IMR-90 (cell line): ENCODE data around the gene BTF3L4. TPM values are rescaled to one million over a fixed set of nuclear protein-coding genes. Genes with fewer than 3 reads are reported as not detected.

Experiments
- ATAC-seq: fragments of 200-7000 bp; cut with Tn5 transposase; 2 replicates; pipeline ENCODE4 v1.9.1; 2020; ENCODE audit warnings: low read depth, mild to moderate bottlenecking, moderate library complexity
- BruUV-seq: library from RNA; stranded (reverse); fragments of 400-500 nt; replicated peaks from 2 replicates; lab custom pipeline; 2021; lab: Mats Ljungman, UMichigan
- CTCF ChIA-PET: fragments of 300-600 bp; formaldehyde crosslinking; extraction: SDS; loops from one replicate; lab custom pipeline; 2021; ENCODE audit warnings: antibody characterized with exemption; lab: Yijun Ruan, JAX
- POLR2A ChIA-PET: fragments of 300-600 bp; sonication (Branson Sonifier 250); formaldehyde crosslinking; loops from one replicate; lab custom pipeline; 2022; ENCODE audit warnings: antibody characterized with exemption; ENCODE audit not compliant: unreplicated experiment; lab: Charles Lee
- DNase-seq: peaks from one replicate; pipeline ENCODE4 v3.0.0; 2013
- H2AFZ ChIP-seq: replicated peaks from 2 replicates; pipeline ENCODE3; 2013; ENCODE audit warnings: low read length, mild to moderate bottlenecking; ENCODE audit not compliant: poor library complexity
- H2AK5ac ChIP-seq: 2 replicates; pipeline ENCODE4 v1.6.1; 2013; ENCODE audit warnings: low read depth, low read length, inconsistent platforms
- H2AK9ac ChIP-seq: replicated peaks from 2 replicates; pipeline ENCODE3; 2013; ENCODE audit warnings: mild to moderate bottlenecking, low read depth, low read length, moderate library complexity; ENCODE audit not compliant: poor library complexity
- H2BK120ac ChIP-seq: 2 replicates; pipeline ENCODE4 v1.6.1; 2013; ENCODE audit warnings: low read depth, low read length, inconsistent platforms
- H2BK15ac ChIP-seq: 3 replicates; pipeline ENCODE4 v1.6.1; 2013; ENCODE audit warnings: low read depth, low read length, inconsistent platforms
- H2BK20ac ChIP-seq: 2 replicates; pipeline ENCODE4 v1.6.1; 2013; ENCODE audit warnings: low read depth, mild to moderate bottlenecking, inconsistent platforms, low read length, moderate library complexity
- H2BK5ac ChIP-seq: 2 replicates; pipeline ENCODE4 v1.6.1; 2013; ENCODE audit warnings: mild to moderate bottlenecking, low read depth, low read length, inconsistent platforms; ENCODE audit not compliant: poor library complexity, severe bottlenecking
- H3K14ac ChIP-seq: replicated peaks from 2 replicates; pipeline ENCODE4 v1.6.1; 2013; ENCODE audit warnings: low read depth, low read length, inconsistent platforms
- H3K18ac ChIP-seq: 2 replicates; pipeline ENCODE4 v1.6.1; 2013; ENCODE audit warnings: low read depth, low read length, control low read depth
- H3K23ac ChIP-seq: 2 replicates; pipeline ENCODE4 v1.6.1; 2013; ENCODE audit warnings: low read depth, low read length, inconsistent platforms
- H3K27ac ChIP-seq: 2 replicates; pipeline ENCODE4 v1.5.1; 2013; ENCODE audit warnings: mild to moderate bottlenecking, control low read depth, low read length; ENCODE audit not compliant: insufficient read depth
- H3K27me3 ChIP-seq: 2 replicates; pipeline ENCODE4 v1.6.1; 2013; ENCODE audit warnings: low read length; ENCODE audit not compliant: control insufficient read depth, insufficient read depth
- H3K36me3 ChIP-seq: 2 replicates; pipeline ENCODE4 v1.6.1; 2013; ENCODE audit warnings: low read length, mixed read lengths; ENCODE audit not compliant: control insufficient read depth, insufficient read depth
- H3K4ac ChIP-seq: 2 replicates; pipeline ENCODE4 v1.6.1; 2013; ENCODE audit warnings: low read depth, low read length, inconsistent platforms
- H3K4me1 ChIP-seq: 2 replicates; pipeline ENCODE4 v1.6.1; 2013; ENCODE audit warnings: low read length, mixed read lengths; ENCODE audit not compliant: control insufficient read depth, insufficient read depth
- H3K4me2 ChIP-seq: 2 replicates; pipeline ENCODE4 v1.6.1; 2013; ENCODE audit warnings: low read depth, mild to moderate bottlenecking, control low read depth, low read length, moderate library complexity
- H3K4me3 ChIP-seq: 2 replicates; pipeline ENCODE4 v1.5.1; 2013; ENCODE audit warnings: low read depth, mild to moderate bottlenecking, control low read depth, low read length, moderate library complexity; ENCODE audit not compliant: insufficient read depth
- H3K56ac ChIP-seq: 2 replicates; pipeline ENCODE4 v1.6.1; 2013; ENCODE audit warnings: low read length, inconsistent platforms; ENCODE audit not compliant: insufficient read depth; ENCODE audit errors: extremely low read depth
- H3K79me1 ChIP-seq, 2 experiments: 2 replicates each; pipeline ENCODE4 v1.6.1; 2013; ENCODE audit warnings: low read length in 2 of 2, inconsistent platforms in 1 of 2, low read depth in 1 of 2
- H3K9ac ChIP-seq: 2 replicates; pipeline ENCODE4 v1.6.1; 2013; ENCODE audit warnings: low read depth, low read length, control low read depth
- H3K9me1 ChIP-seq: 2 replicates; pipeline ENCODE4 v1.6.1; 2013; ENCODE audit warnings: low read length, inconsistent platforms; ENCODE audit not compliant: insufficient read depth
- H3K9me3 ChIP-seq: 2 replicates; pipeline ENCODE4 v1.6.1; 2013; ENCODE audit warnings: low read length; ENCODE audit not compliant: control insufficient read depth, insufficient read depth
- H4K20me1 ChIP-seq: 2 replicates; pipeline ENCODE4 v1.6.1; 2013; ENCODE audit warnings: low read length, inconsistent platforms; ENCODE audit not compliant: insufficient read depth
- H4K5ac ChIP-seq: 2 replicates; pipeline ENCODE4 v1.6.1; 2013; ENCODE audit warnings: mild to moderate bottlenecking, low read depth, low read length, control low read depth
- H4K8ac ChIP-seq, 2 experiments: 2 replicates each; pipeline ENCODE4 v1.6.1; 2013; ENCODE audit warnings: low read depth in 2 of 2, low read length in 2 of 2, control low read depth in 1 of 2, inconsistent platforms in 1 of 2
- H4K91ac ChIP-seq: 2 replicates; pipeline ENCODE4 v1.6.1; 2013; ENCODE audit warnings: low read depth, low read length, inconsistent platforms; ENCODE audit not compliant: insufficient read depth
- BHLHE40 ChIP-seq: fragments of 150-350 bp; IDR thresholded peaks from 2 replicates; pipeline ENCODE4 v1.6.1; 2016; ENCODE audit warnings: mild to moderate bottlenecking, low read depth, low read length
- CEBPB ChIP-seq: IDR thresholded peaks from 2 replicates; pipeline ENCODE4 v1.6.1; 2012; ENCODE audit warnings: low read depth, low read length, improper control_type of control experiment
- FOS ChIP-seq: fragments of 150-350 bp; IDR thresholded peaks from 2 replicates; pipeline ENCODE4 v1.6.1; 2016; ENCODE audit warnings: low read depth, low read length
- MAFK ChIP-seq: IDR thresholded peaks from 2 replicates; pipeline ENCODE4 v1.6.1; 2012; ENCODE audit warnings: low read depth, low read length, improper control_type of control experiment
- MAZ ChIP-seq: IDR thresholded peaks from 2 replicates; pipeline ENCODE4 v1.6.1; 2012; ENCODE audit warnings: low read depth, mild to moderate bottlenecking, low read length, improper control_type of control experiment, moderate library complexity, borderline replicate concordance
- MXI1 ChIP-seq: IDR thresholded peaks from 2 replicates; pipeline ENCODE4 v1.6.1; 2012; ENCODE audit warnings: low read depth, mild to moderate bottlenecking, low read length, moderate library complexity, borderline replicate concordance
- NFE2L2 ChIP-seq: fragments of 150-350 bp; IDR thresholded peaks from 2 replicates; pipeline ENCODE4 v1.6.1; 2016; ENCODE audit warnings: low read depth, mild to moderate bottlenecking, low read length
- POLR2A ChIP-seq: IDR thresholded peaks from 2 replicates; pipeline ENCODE4 v1.6.1; 2012; ENCODE audit warnings: mild to moderate bottlenecking, low read depth, low read length
- RFX5 ChIP-seq: IDR thresholded peaks from 2 replicates; pipeline ENCODE4 v1.8.0; 2012; ENCODE audit warnings: low read depth, mild to moderate bottlenecking, low read length, moderate library complexity
- SMC3 ChIP-seq: fragments of 150-350 bp; IDR thresholded peaks from 2 replicates; pipeline ENCODE4 v1.6.1; 2016; ENCODE audit warnings: low read depth, mild to moderate bottlenecking, antibody characterized with exemption, low read length, moderate library complexity
- WGBS, 2 experiments: methylation state at CpG; one replicate each; pipeline versions ENCODE4 v1.1.5 to v1.1.7; 2013; ENCODE audit warnings: missing lambda C conversion rate in 2 of 2; ENCODE audit not compliant: insufficient read length in 1 of 2; ENCODE audit errors: extremely low coverage in 2 of 2; 5-methylcytosine and 5-hydroxymethylcytosine counted together
- dilution Hi-C: fragments of 300-500 bp; cut with HindIII; formaldehyde crosslinking; loops from one replicate; pipeline ENCODE4 v1.14.3; 2018; ENCODE audit warnings: low sequenced_read_pairs; ENCODE audit not compliant: unreplicated experiment
- in situ Hi-C: fragments of 300-500 bp; cut with MboI; formaldehyde crosslinking; loops from 3 replicates; pipeline ENCODE4 v1.14.3; 2019; ENCODE audit warnings: low sequenced_read_pairs, inconsistent platforms, mixed read lengths
- intact Hi-C: fragments of 100-400 bp; cut with micrococcal nuclease; formaldehyde crosslinking; loops from 2 replicates; pipeline ENCODE4 v1.10.0; 2022
- polyA plus RNA-seq, 3 experiments: library from polyadenylated mRNA; depleted of rRNA; stranded (reverse); fragments of >200 nt; gene quantifications; 2 replicates each; pipeline ENCODE4 v1.2.3, GENCODE V29; 2012; ENCODE audit warnings: low replicate concordance in 1 of 3
- total RNA-seq: library from RNA; depleted of rRNA; stranded (reverse); fragments of >200 nt; gene quantifications from 2 replicates; pipeline ENCODE4 v1.2.3, GENCODE V29; 2012
- TF ChIP-seq, protein P1 (sequence below): conservative IDR thresholded peaks from 2 replicates; pipeline ENCODE4 v1.5.1; 2012; ENCODE audit warnings: mild to moderate bottlenecking, low read depth, low read length, improper control_type of control experiment
- TF ChIP-seq, protein P2 (sequence below): fragments of 150-350 bp; IDR thresholded peaks from 2 replicates; pipeline ENCODE4 v1.6.1; 2017; ENCODE audit warnings: mild to moderate bottlenecking, antibody characterized with exemption, low read length, low read depth

Gene BTF3L4
- total and polyA plus RNA-seq, 2 of the 4 experiments (the other 2 are of a cell fraction), result 34.5 to 41.2 TPM

DNA sequence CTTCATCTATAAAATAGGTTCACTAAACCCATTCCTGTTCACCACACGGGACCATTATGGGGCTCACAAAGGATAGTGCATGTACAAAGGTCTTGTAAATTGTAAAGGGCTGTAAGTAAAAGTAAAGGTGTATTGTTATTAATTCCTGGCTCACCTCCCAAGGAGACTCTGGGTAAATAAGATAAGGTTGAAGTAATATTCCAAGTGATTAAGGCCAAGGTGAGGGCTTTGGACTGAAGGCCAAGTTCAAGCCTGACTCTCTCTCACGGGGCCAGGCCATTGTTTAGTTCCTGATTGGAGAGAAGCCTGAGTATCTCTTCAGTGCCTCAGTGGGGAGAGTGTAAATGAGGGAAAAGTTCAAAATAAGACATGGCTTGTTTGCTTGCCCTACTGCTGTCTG lies 66.3 kb downstream of the BTF3L4 start:
- TF ChIP-seq, protein P1, sequence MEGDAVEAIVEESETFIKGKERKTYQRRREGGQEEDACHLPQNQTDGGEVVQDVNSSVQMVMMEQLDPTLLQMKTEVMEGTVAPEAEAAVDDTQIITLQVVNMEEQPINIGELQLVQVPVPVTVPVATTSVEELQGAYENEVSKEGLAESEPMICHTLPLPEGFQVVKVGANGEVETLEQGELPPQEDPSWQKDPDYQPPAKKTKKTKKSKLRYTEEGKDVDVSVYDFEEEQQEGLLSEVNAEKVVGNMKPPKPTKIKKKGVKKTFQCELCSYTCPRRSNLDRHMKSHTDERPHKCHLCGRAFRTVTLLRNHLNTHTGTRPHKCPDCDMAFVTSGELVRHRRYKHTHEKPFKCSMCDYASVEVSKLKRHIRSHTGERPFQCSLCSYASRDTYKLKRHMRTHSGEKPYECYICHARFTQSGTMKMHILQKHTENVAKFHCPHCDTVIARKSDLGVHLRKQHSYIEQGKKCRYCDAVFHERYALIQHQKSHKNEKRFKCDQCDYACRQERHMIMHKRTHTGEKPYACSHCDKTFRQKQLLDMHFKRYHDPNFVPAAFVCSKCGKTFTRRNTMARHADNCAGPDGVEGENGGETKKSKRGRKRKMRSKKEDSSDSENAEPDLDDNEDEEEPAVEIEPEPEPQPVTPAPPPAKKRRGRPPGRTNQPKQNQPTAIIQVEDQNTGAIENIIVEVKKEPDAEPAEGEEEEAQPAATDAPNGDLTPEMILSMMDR, result no peak
- TF ChIP-seq RFX5 (no peak), MAFK (no peak), FOS (no peak), MAZ (no peak), POLR2A (no peak), NFE2L2 (no peak), BHLHE40 (no peak), CEBPB (no peak), SMC3 (no peak), MXI1 (no peak)
- TF ChIP-seq, protein P2, sequence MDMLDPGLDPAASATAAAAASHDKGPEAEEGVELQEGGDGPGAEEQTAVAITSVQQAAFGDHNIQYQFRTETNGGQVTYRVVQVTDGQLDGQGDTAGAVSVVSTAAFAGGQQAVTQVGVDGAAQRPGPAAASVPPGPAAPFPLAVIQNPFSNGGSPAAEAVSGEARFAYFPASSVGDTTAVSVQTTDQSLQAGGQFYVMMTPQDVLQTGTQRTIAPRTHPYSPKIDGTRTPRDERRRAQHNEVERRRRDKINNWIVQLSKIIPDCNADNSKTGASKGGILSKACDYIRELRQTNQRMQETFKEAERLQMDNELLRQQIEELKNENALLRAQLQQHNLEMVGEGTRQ, result no peak
- H3K14ac ChIP-seq, result no peak overlapping the region
- no peak overlapping the region for H3K4me3 ChIP-seq
- H2BK15ac ChIP-seq, result no peak overlapping the region
- H3K9me1 ChIP-seq, result no peaks in the 10 kb centered on the region
- H3K23ac ChIP-seq, result no peak overlapping the region
- no peaks in the 10 kb centered on the region for H3K79me1 ChIP-seq
- no peaks in the 10 kb centered on the region for H3K36me3 ChIP-seq
- no peaks in the 10 kb centered on the region for H4K20me1 ChIP-seq
- BruUV-seq, result no TSS peak
- no peaks in the 10 kb centered on the region for H3K9me3 ChIP-seq
- no peak overlapping the region for H2AK9ac ChIP-seq
- no peak overlapping the region for H4K91ac ChIP-seq
- no peak overlapping the region for H3K56ac ChIP-seq
- H2AK5ac ChIP-seq, result no peak overlapping the region
- no peak for DNase-seq
- CTCF ChIA-PET, result no interaction called here
- H2BK20ac ChIP-seq, result no peak overlapping the region
- no peaks in the 10 kb centered on the region for H3K4me1 ChIP-seq
- no peak overlapping the region for H3K18ac ChIP-seq
- no peak overlapping the region for H2BK120ac ChIP-seq
- no peak overlapping the region for H3K4ac ChIP-seq
- no peak overlapping the region for H3K9ac ChIP-seq
- H4K5ac ChIP-seq, result no peak overlapping the region
- no peak overlapping the region for H3K4me2 ChIP-seq
- H3K27me3 ChIP-seq, result peaks cover 8% of the 10 kb centered on the region
- no peak overlapping the region for H2BK5ac ChIP-seq
- intact Hi-C loops (no loop called here), in situ Hi-C loops (no loop called here), dilution Hi-C loops (no loop called here)
- no peak overlapping the region for H3K27ac ChIP-seq
- ATAC-seq, result no peak
- POLR2A ChIA-PET, result no interaction called here
- WGBS, 2 experiments, result no CpG with 5 or more reads among the region's 2 CpGs
- no peak overlapping the region for H2AFZ ChIP-seq
- no peak overlapping the region for H4K8ac ChIP-seq
